GM12878 (cell line): ENCODE data around the gene COMT. TPM values are rescaled to one million over a fixed set of nuclear protein-coding genes. Genes with fewer than 3 reads are reported as not detected.

Experiments used
- ATAC-seq: fragments of 200-7000 bp; cut with Tn5 transposase; 3 replicates; pipeline ENCODE4 v1.9.1; 2020; ENCODE audit warnings: mild to moderate bottlenecking, moderate library complexity
- BruUV-seq: library from RNA; stranded (reverse); fragments of 400-500 nt; replicated peaks from 2 replicates; lab custom pipeline; 2021; lab: Mats Ljungman, UMichigan
- CTCF ChIA-PET: fragments of 300-600 bp; sonication (Branson Sonifier 250); formaldehyde crosslinking; extraction: SDS; loops from one replicate; lab custom pipeline; 2021; ENCODE audit warnings: inconsistent platforms; lab: Yijun Ruan, JAX
- POLR2A ChIA-PET: fragments of 350-600 bp; formaldehyde crosslinking; extraction: SDS; loops from one replicate; lab custom pipeline; 2021; ENCODE audit warnings: inconsistent platforms; lab: Charles Lee
- RAD21 ChIA-PET: fragments of 300-600 bp; sonication (Branson Sonifier 250); formaldehyde crosslinking; loops from one replicate; lab custom pipeline; 2023; ENCODE audit warnings: antibody characterized with exemption; ENCODE audit not compliant: unreplicated experiment; lab: Charles Lee
- SMC1A ChIA-PET: fragments of 300-600 bp; sonication (Branson Sonifier 250); formaldehyde crosslinking; loops from one replicate; lab custom pipeline; 2023; ENCODE audit not compliant: unreplicated experiment, uncharacterized antibody; lab: Charles Lee
- DNase-seq: peaks from one replicate; pipeline ENCODE4 v3.0.0-alpha.2; 2011; ENCODE audit warnings: low read depth, low spot score
- FAIRE-seq: peaks from 3 replicates; lab custom pipeline; 2011; peaks lifted over from hg19 to GRCh38; lab: Jason Lieb, UNC
- H2AFZ ChIP-seq: 2 replicates; pipeline ENCODE4 v1.6.0; 2011; ENCODE audit warnings: low read depth, low read length, control low read depth; ENCODE audit not compliant: control insufficient read depth
- H3K27ac ChIP-seq: 2 replicates; pipeline ENCODE4 v1.5.1; 2011; ENCODE audit warnings: control low read depth; ENCODE audit not compliant: control insufficient read depth, insufficient read depth
- H3K27me3 ChIP-seq, 2 experiments: replicated peaks in 1 of 2; 2 replicates each; pipeline versions ENCODE4 v1.6.0 to v1.6.1; 2011; ENCODE audit warnings: low read length in 1 of 2; ENCODE audit not compliant: control insufficient read depth in 2 of 2, insufficient read depth in 2 of 2
- H3K36me3 ChIP-seq, 2 experiments: 2 replicates each; pipeline ENCODE4 v1.5.1; 2011; ENCODE audit warnings: low read length in 1 of 2; ENCODE audit not compliant: control insufficient read depth in 2 of 2, insufficient read depth in 2 of 2
- H3K4me1 ChIP-seq: 2 replicates; pipeline ENCODE4 v1.6.1; 2011; ENCODE audit warnings: mild to moderate bottlenecking, low read length, moderate library complexity, mixed read lengths; ENCODE audit not compliant: control insufficient read depth, insufficient read depth
- H3K4me2 ChIP-seq: 2 replicates; pipeline ENCODE4 v1.6.0; 2011; ENCODE audit warnings: control low read depth; ENCODE audit not compliant: control insufficient read depth, insufficient read depth
- H3K4me3 ChIP-seq: fragments of 200-600 bp; sonication (generic); 2 replicates; pipeline ENCODE4 v1.5.1; 2016
- H3K79me2 ChIP-seq: 2 replicates; pipeline ENCODE4 v1.6.0; 2011; ENCODE audit warnings: low read length; ENCODE audit not compliant: control insufficient read depth, insufficient read depth
- H3K9ac ChIP-seq: 2 replicates; pipeline ENCODE4 v1.8.0; 2011; ENCODE audit warnings: low read length, control low read depth, mixed read lengths; ENCODE audit not compliant: control insufficient read depth, insufficient read depth
- H3K9me3 ChIP-seq: replicated peaks from 3 replicates; pipeline ENCODE4 v1.5.1; 2011; ENCODE audit warnings: mild to moderate bottlenecking, low read length; ENCODE audit not compliant: control insufficient read depth, insufficient read depth
- H4K20me1 ChIP-seq: 2 replicates; pipeline ENCODE4 v1.6.0; 2011; ENCODE audit not compliant: control insufficient read depth, insufficient read depth
- ATF7 ChIP-seq: fragments of 450-650 bp; IDR thresholded peaks from 2 replicates; pipeline ENCODE4 v1.6.1; 2016; ENCODE audit warnings: low read depth, mild to moderate bottlenecking
- CBX3 ChIP-seq: fragments of 200-600 bp; sonication (generic); IDR thresholded peaks from 2 replicates; pipeline ENCODE4 v1.6.1; 2016; ENCODE audit warnings: low read depth, borderline replicate concordance
- CHD2 ChIP-seq: IDR thresholded peaks from 2 replicates; pipeline ENCODE4 v1.6.1; 2011; ENCODE audit warnings: low read depth, low read length, improper control_type of control experiment, borderline replicate concordance
- CREM ChIP-seq: IDR thresholded peaks from 2 replicates; pipeline ENCODE4 v1.6.1; 2014; ENCODE audit warnings: antibody characterized with exemption, low read depth
- E2F4 ChIP-seq: IDR thresholded peaks from 2 replicates; pipeline ENCODE4 v1.6.1; 2012; ENCODE audit warnings: low read depth, low read length, improper control_type of control experiment
- IKZF2 ChIP-seq, 2 experiments: fragments of 450-650 bp; IDR thresholded peaks; 2 replicates each; pipeline ENCODE4 v1.6.1; 2017; ENCODE audit warnings: mild to moderate bottlenecking in 2 of 2, moderate library complexity in 2 of 2
- LARP7 ChIP-seq: fragments of 450-650 bp; IDR thresholded peaks from 2 replicates; pipeline ENCODE4 v1.6.1; 2017; ENCODE audit warnings: mild to moderate bottlenecking
- TBL1XR1 ChIP-seq: IDR thresholded peaks from 2 replicates; pipeline ENCODE4 v1.6.1; 2012; ENCODE audit warnings: low read depth, low read length, improper control_type of control experiment
- TCF12 ChIP-seq: IDR thresholded peaks from 2 replicates; pipeline ENCODE4 v1.6.1; 2011; ENCODE audit warnings: low read depth, mild to moderate bottlenecking, low read length
- ZBTB4 ChIP-seq: fragments of 450-650 bp; formaldehyde crosslinking; IDR thresholded peaks from 2 replicates; pipeline ENCODE4 v1.4.0; 2022; ENCODE audit warnings: mild to moderate bottlenecking, moderate library complexity
- WGBS: methylation state at CpG from one replicate; pipeline ENCODE4 v1.1.6; 2016; ENCODE audit warnings: low lambda C conversion rate; ENCODE audit not compliant: insufficient replicate concordance, insufficient coverage; ENCODE audit errors: missing lambda C conversion rate; 5-methylcytosine and 5-hydroxymethylcytosine counted together
- in situ Hi-C: fragments of 300-500 bp; cut with MboI; formaldehyde crosslinking; loops from 9 replicates; pipeline ENCODE4 v1.14.3; 2018; ENCODE audit warnings: mixed read lengths
- intact Hi-C: fragments of 100-400 bp; cut with micrococcal nuclease; formaldehyde crosslinking; loops from one replicate; pipeline ENCODE4 v1.14.2; 2022; ENCODE audit not compliant: unreplicated experiment
- polyA plus RNA-seq, 11 experiments: library from polyadenylated mRNA; depleted of rRNA in 4 of 11; unstranded in 6 of 11; stranded (reverse) in 5 of 11; fragments of >200 nt; fragmentation: Nextera tagmentation in 4 of 11; fragmentation: Illumina TruSeq in 1 of 11; extraction: Ambion mirVana in 4 of 11; extraction: Trizol in 1 of 11; gene quantifications; 1 replicate in 1 of 11; 2 replicates in 10 of 11; pipeline versions ENCODE4 v1.2.1 to v1.2.3, GENCODE V29; 2011 to 2016; ENCODE audit warnings: inconsistent platforms in 2 of 11, missing spikeins in 2 of 11, low read depth in 1 of 11
- total RNA-seq, 4 experiments: library from RNA; depleted of rRNA in 3 of 4; stranded (reverse); fragments of >200 nt in 3 of 4; fragmentation: Illumina TruSeq in 1 of 4; extraction: Trizol in 1 of 4; gene quantifications; 2 replicates each; pipeline versions ENCODE4 v1.2.1 to v1.2.3, GENCODE V29; 2013 to 2021

Gene COMT
- total and polyA plus RNA-seq, 10 of the 15 experiments (the other 5 are each of a cell fraction or from before 2014, with no cell fraction given) = 4.5 to 152 (median 66.1) TPM

- ATAC-seq (no peak), FAIRE-seq (no peak), DNase-seq (no peak)
- intact Hi-C loops (no loop called here), in situ Hi-C loops (no loop called here)
- Histone ChIP-seq H3K27me3 (0 out of 4 replicates have a peak, but pooled peaks cover 0 to 2% of the 10 kb centered on the region in 2 experiments), H3K4me1 (no peaks in the 10 kb centered on the region), H3K79me2 (no peaks in the 10 kb centered on the region), H3K4me3 (no peak overlapping the region), H3K27ac (no peak overlapping the region), H2AFZ (no peak overlapping the region), H3K9ac (no peak overlapping the region), H4K20me1 (no peaks in the 10 kb centered on the region), H3K36me3 (no peaks in the 10 kb centered on the region; a peak in 1 of 4 replicates), H3K4me2 (no peak overlapping the region), H3K9me3 (no peaks in the 10 kb centered on the region)
- TF ChIP-seq ATF7 (no peak), ZBTB4 (CRISPR knock-in tag) (no peak), E2F4 (no peak), CREM (no peak), IKZF2 (IDR thresholded peaks at IDR 0.05) (no peak), CBX3 (no peak), LARP7 (no peak), CHD2 (no peak), TBL1XR1 (no peak), TCF12 (no peak)
- RAD21 ChIA-PET = no interaction called here
- no TSS peak for BruUV-seq
- 56% methylated on average over 16 of the region's 16 CpGs for WGBS
- CTCF ChIA-PET = no interaction called here
- SMC1A ChIA-PET = no interaction called here
- POLR2A ChIA-PET = no interaction called here
Observed at GRCh38 chr22:19981961-19982920, 40.7 kb downstream of the COMT start.
